Vagina (tissue), 2 donors: ENCODE results near the gene MIPEP. TPM values are rescaled to one million over a fixed set of nuclear protein-coding genes. Genes with fewer than 3 reads are reported as not detected.

Source experiments
- DNase-seq, 2 donors: peaks; one replicate each; pipeline ENCODE4 v3.0.0-alpha.2; 2017; ENCODE audit errors: extremely low spot score in 2 of 2
- H3K27ac ChIP-seq: fragments of 200-600 bp; sonication (generic); one replicate; pipeline ENCODE4 v1.5.1; 2019
- H3K27me3 ChIP-seq: fragments of 200-600 bp; sonication (generic); one replicate; pipeline ENCODE4 v1.5.1; 2019
- H3K36me3 ChIP-seq, 2 donors: fragments of 200-600 bp; sonication (generic); one replicate each; pipeline ENCODE4 v1.5.1; 2017 to 2019
- H3K4me1 ChIP-seq: fragments of 200-600 bp; sonication (generic); one replicate; pipeline ENCODE4 v1.5.1; 2019
- H3K4me3 ChIP-seq, 2 donors: fragments of 200-600 bp; sonication (generic); 1 replicate in 1 of 2; 2 replicates in 1 of 2; pipeline ENCODE4 v1.5.1; 2016 to 2019
- H3K9me3 ChIP-seq: fragments of 200-600 bp; sonication (generic); one replicate; pipeline ENCODE4 v1.5.1; 2019
- CTCF ChIP-seq, 3 experiments: fragments of 450-650 bp in 2 of 3; fragments of 200-600 bp in 1 of 3; sonication (generic) in 1 of 3; IDR thresholded peaks; one replicate each; pipeline ENCODE4 v1.5.1; 2017 to 2019; ENCODE audit warnings: antibody characterized with exemption in 3 of 3, mild to moderate bottlenecking in 2 of 3, moderate library complexity in 2 of 3
- POLR2A ChIP-seq, 2 donors: fragments of 450-650 bp; IDR thresholded peaks; one replicate each; pipeline ENCODE4 v1.6.1; 2017; ENCODE audit warnings: antibody characterized with exemption in 2 of 2, mild to moderate bottlenecking in 2 of 2, moderate library complexity in 2 of 2
- POLR2AphosphoS5 ChIP-seq, 2 donors: sonication (generic); formaldehyde crosslinking; IDR thresholded peaks; one replicate each; pipeline ENCODE4 v1.9.0; 2017; ENCODE audit warnings: antibody characterized with exemption in 2 of 2, mild to moderate bottlenecking in 2 of 2, low read depth in 1 of 2; ENCODE audit not compliant: insufficient read depth in 1 of 2
- intact Hi-C: fragments of 100-400 bp; cut with DNase I; formaldehyde crosslinking; loops from one replicate; pipeline ENCODE4 v1.15.1; 2023
- total RNA-seq: library from RNA; depleted of rRNA; stranded (reverse); fragments of >200 nt; gene quantifications from one replicate; pipeline ENCODE4 v1.2.3, GENCODE V29; 2016

The MIPEP gene
- total RNA-seq, 1 donor from 2014 or later: 13.3 TPM

DNA sequence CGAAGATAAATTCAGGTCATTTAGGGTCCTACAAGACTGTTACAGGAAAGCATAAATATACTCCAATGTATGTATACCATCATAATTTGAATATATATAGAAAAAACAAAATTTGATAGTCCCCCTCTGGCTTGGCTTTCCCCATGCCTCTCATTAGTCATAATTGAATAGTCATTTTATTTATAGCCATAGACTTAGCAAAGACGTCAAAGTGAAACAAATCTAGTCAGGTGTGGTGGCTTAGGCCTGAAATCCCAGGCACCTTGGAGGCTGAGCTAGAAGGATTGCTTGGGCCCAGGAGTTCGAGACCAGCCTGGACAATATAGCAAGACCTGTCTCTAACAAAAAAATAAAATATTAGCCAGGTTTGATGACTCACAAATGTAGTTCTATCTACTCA, 177.8 kb downstream of the MIPEP start:
- Histone ChIP-seq H3K36me3 (no peaks in the 10 kb centered on the region), H3K4me1 (peaks cover 3% of the 10 kb centered on the region), H3K4me3 (no peak overlapping the region), H3K27me3 (no peaks in the 10 kb centered on the region), H3K27ac (no peak overlapping the region), H3K9me3 (no peaks in the 10 kb centered on the region)
- DNase-seq: no peak
- TF ChIP-seq CTCF (IDR thresholded peaks at IDR 0.05) (no peak), POLR2AphosphoS5 (IDR thresholded peaks at IDR 0.05; ENCODE audit: insufficient read depth in 1 of 2, low read depth in 1 of 2) (no peak), POLR2A (IDR thresholded peaks at IDR 0.05) (no peak)
- intact Hi-C loops: no loop called here

DNA sequence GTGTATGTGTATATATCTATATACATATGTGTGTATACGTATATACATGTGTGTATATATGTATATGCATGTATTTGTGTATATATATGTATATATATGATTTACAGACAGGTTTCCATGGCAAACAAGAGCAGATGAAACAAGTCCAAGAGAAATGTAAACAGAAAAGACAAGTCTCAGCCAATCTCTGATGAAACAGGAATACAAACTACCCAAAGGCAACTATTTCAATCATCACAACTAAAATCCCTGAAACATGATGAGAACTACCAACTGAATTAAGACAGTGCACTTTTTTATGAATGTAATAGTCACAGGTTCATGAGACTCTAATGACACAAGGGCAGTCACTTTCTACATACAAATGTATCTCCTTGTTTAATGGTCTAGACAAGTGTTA, 178.8 kb downstream of the MIPEP start:
- no peak overlapping the region for H3K27ac ChIP-seq
- TF ChIP-seq CTCF (IDR thresholded peaks at IDR 0.05) (no peak), POLR2AphosphoS5 (IDR thresholded peaks at IDR 0.05; ENCODE audit: insufficient read depth in 1 of 2, low read depth in 1 of 2) (no peak), POLR2A (IDR thresholded peaks at IDR 0.05) (no peak)
- intact Hi-C loops: no loop called here
- no peaks in the 10 kb centered on the region for H3K27me3 ChIP-seq
- H3K9me3 ChIP-seq: no peaks in the 10 kb centered on the region
- no peak overlapping the region for H3K4me3 ChIP-seq
- H3K36me3 ChIP-seq: no peaks in the 10 kb centered on the region
- no peak for DNase-seq
- H3K4me1 ChIP-seq: peaks cover 3% of the 10 kb centered on the region

DNA sequence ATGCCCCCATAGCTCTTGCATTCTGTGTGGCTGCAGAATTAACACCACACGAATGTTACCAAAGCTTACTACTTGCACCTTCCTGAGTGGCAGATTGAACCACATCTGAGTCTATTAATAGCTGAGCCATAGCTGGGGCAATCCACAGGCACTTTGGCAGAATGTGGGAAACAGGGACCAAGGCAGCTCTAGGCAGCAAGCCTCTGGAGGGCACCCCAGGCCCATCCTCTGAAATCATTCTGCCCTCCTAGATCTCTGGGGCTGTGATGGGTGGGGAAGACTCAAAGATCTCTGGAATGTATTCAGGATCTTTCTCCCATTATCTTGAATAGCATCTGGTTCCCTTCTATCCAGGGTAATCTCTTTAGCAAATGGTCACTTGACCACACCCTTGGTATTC, 179.7 kb downstream of the MIPEP start:
- no peak overlapping the region for H3K4me3 ChIP-seq
- DNase-seq: no peak
- TF ChIP-seq POLR2AphosphoS5 (IDR thresholded peaks at IDR 0.05; ENCODE audit: insufficient read depth in 1 of 2, low read depth in 1 of 2) (no peak), POLR2A (IDR thresholded peaks at IDR 0.05) (no peak), CTCF (IDR thresholded peaks at IDR 0.05) (no peak)
- intact Hi-C loops: no loop called here
- H3K9me3 ChIP-seq: no peaks in the 10 kb centered on the region
- no peak overlapping the region for H3K27ac ChIP-seq
- H3K27me3 ChIP-seq: no peaks in the 10 kb centered on the region
- H3K36me3 ChIP-seq: no peaks in the 10 kb centered on the region
- peaks cover 3% of the 10 kb centered on the region for H3K4me1 ChIP-seq

GRCh38 chr13:23707674-23708073, 181.5 kb downstream of the MIPEP start:
- no peaks in the 10 kb centered on the region for H3K36me3 ChIP-seq
- no peak overlapping the region for H3K27ac ChIP-seq
- TF ChIP-seq POLR2AphosphoS5 (IDR thresholded peaks at IDR 0.05; ENCODE audit: insufficient read depth in 1 of 2, low read depth in 1 of 2) (no peak), POLR2A (IDR thresholded peaks at IDR 0.05) (no peak), CTCF (IDR thresholded peaks at IDR 0.05) (no peak)
- H3K4me3 ChIP-seq: no peak overlapping the region
- no peaks in the 10 kb centered on the region for H3K9me3 ChIP-seq
- DNase-seq: no peak
- intact Hi-C loops: no loop called here
- peaks cover 8% of the 10 kb centered on the region for H3K4me1 ChIP-seq
- H3K27me3 ChIP-seq: no peaks in the 10 kb centered on the region

DNA sequence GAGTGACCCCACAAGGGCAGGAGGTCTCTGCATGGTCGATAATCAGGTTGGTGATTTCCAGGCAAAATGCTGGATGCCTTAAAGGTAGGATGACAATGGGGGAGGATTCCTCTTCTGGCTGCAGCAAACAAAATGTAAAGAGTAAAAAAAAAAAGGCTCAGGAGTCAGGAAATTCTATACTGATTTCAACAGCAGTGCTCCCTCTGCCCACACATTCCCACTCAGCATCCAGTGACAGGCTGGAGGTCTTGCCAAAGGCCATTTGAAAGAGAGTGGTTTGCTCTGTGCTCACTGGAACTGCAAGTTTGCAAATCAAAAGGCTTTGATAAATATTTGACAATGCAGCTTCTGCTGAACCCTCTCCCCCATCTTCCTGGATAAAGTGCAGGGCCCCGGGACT, 183.6 kb downstream of the MIPEP start:
- Histone ChIP-seq H3K27ac (no peak overlapping the region), H3K27me3 (no peaks in the 10 kb centered on the region), H3K36me3 (no peaks in the 10 kb centered on the region), H3K4me1 (peaks cover 17% of the 10 kb centered on the region), H3K4me3 (no peak overlapping the region), H3K9me3 (no peaks in the 10 kb centered on the region)
- no peak for TF ChIP-seq POLR2A (IDR thresholded peaks at IDR 0.05)
- TF ChIP-seq POLR2AphosphoS5 (IDR thresholded peaks at IDR 0.05; ENCODE audit: insufficient read depth in 1 of 2, low read depth in 1 of 2): no peak
- no peak for TF ChIP-seq CTCF (IDR thresholded peaks at IDR 0.05)
- intact Hi-C loops: loop anchor here (2.0 kb wide), 1 partner anchor 41 kb away; no protein-coding TSS in a partner anchor
- DNase-seq: no peak
